ENCODE data around the gene APOL3. TPM values are rescaled to one million over a fixed set of nuclear protein-coding genes. Genes with fewer than 3 reads are reported as not detected.
"Not testable (repeated sequence)": the region's sequence is repeated elsewhere in the genome, so short reads cannot be mapped to it uniquely, and the experiment has no call there.

APOL3 gene
- total RNA-seq, 2 donors from 2014 or later, result 11.2 to 22.4 TPM

GRCh38 chr22:36201630-36202319, 41.2 kb upstream of the APOL3 start, which contains the start of gene APOL4:
Gene APOL4, minus strand, starts transcription at chr22:36201809. Its CDS starts 75 bp downstream, at chr22:36201734.
- no peaks in the 10 kb centered on the region for H3K27me3 ChIP-seq
- peak within 1 kb of the TSS in 1 of 4 donors; percentile 54 for H3K27ac ChIP-seq
- H3K36me3 ChIP-seq (replicated peaks in 1 of 2; ENCODE audit: insufficient read depth in 1 of 2, low read depth in 2 of 2), result no peaks in the 10 kb centered on the region
- H3K4me3 ChIP-seq, result no peak within 1 kb of the TSS
- WGBS, 2 donors, result 27 to 33% methylated on average over 9 to 10 of the region's 13 CpGs
- peak; percentile 47 to 68 (median 58) for DNase-seq
- peak; percentile 67 for ATAC-seq
- TF ChIP-seq CTCF (IDR thresholded peaks at IDR 0.05), result no peak
- no peak for TF ChIP-seq POLR2A (IDR thresholded peaks at IDR 0.05)
- H3K9me3 ChIP-seq, result no peaks in the 10 kb centered on the region
- peaks cover 19% of the 10 kb centered on the region for H3K4me1 ChIP-seq
- intact Hi-C loops (cut with DNase I), result no loop called here

DNA sequence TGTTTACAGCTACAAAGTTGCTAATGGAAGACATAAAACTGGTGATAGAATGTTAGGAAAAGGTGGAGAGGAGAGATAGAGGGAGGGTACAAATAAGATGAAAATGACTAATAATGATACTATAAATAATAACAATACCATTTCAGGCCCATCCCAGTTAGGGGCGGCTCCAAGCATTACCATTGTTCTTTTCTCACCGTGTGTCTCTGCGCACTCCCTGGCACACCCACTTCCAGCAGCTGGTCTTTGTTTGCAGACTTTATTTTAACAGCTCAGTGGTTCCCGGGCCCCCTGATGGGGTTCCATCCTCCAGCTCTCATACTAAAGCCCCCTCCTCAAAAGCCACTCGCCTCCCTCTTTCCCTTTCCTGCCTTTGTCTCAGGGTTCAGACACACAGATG, 40.5 kb upstream of the APOL3 start:
- H3K27me3 ChIP-seq; ATAC-seq; H3K4me3 ChIP-seq; DNase-seq; intact Hi-C loops (cut with DNase I); H3K27ac ChIP-seq; H3K36me3 ChIP-seq (replicated peaks in 1 of 2; ENCODE audit: insufficient read depth in 1 of 2, low read depth in 2 of 2); H3K9me3 ChIP-seq: not testable (repeated sequence)
- 48 to 83% methylated on average over 1 to 2 of the region's 5 CpGs for WGBS, 2 donors
- peaks cover 19% of the 10 kb centered on the region for H3K4me1 ChIP-seq

DNA sequence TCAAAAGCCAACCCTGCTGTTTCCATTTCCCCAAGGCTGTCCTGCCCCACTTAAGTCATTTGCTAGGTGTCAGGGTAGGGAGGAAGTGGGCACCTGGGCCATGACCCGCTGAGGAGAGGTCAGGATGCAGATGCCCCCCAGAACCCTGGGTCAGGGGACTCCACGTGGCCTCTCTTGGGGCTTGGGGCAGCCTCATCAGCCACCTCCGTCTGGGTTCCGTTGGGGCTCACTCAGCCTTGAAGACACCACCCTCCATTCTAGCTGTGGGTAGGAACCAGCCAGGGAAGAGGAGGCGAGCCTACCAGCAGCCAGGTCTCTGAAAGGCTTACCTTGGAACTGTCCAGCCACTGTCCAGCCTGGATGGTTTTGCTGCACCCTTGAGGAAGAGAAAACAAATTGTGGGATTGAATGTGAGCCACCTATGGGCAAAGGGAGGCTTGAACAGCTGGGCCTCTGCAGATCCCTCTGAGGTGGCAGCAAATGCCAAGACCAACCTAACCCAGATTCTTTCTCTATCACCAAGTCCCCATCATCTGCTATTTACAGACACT, 38.5 kb upstream of the APOL3 start:
- no peaks in the 10 kb centered on the region for H3K36me3 ChIP-seq (replicated peaks in 1 of 2; ENCODE audit: insufficient read depth in 1 of 2, low read depth in 2 of 2)
- H3K9me3 ChIP-seq, result no peaks in the 10 kb centered on the region
- no peak overlapping the region for H3K27ac ChIP-seq
- no peak for DNase-seq
- no peak overlapping the region for H3K4me3 ChIP-seq
- no peaks in the 10 kb centered on the region for H3K27me3 ChIP-seq
- intact Hi-C loops (cut with DNase I), result no loop called here
- TF ChIP-seq CTCF (IDR thresholded peaks at IDR 0.05) (no peak), POLR2A (IDR thresholded peaks at IDR 0.05) (no peak)
- 45 to 75% methylated on average over 4 to 5 of the region's 5 CpGs for WGBS, 2 donors
- H3K4me1 ChIP-seq, result peaks cover 19% of the 10 kb centered on the region
- no peak for ATAC-seq

DNA sequence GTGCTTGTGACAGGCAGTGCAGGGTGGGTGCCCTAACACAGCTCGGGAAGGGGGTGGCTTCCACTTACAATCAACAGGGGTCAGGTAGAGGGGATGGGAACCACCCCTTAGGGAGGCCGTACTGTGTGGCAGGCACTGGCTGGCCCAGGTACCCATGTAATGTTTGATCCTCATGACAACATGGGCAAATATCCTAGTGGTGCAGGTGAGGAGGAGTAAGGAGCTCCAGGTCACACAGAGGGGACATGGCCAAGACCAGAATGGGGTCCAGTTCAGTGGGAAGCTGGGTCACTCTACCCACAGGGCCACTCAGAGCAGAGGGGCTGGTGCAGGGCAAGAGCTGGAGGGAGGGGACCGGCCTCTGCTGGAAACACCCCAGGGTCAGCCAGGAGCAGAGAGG, 38.0 kb upstream of the APOL3 start:
- no peak overlapping the region for H3K4me3 ChIP-seq
- ATAC-seq (no peak), DNase-seq (no peak)
- intact Hi-C loops (cut with DNase I), result no loop called here
- H3K36me3 ChIP-seq (replicated peaks in 1 of 2; ENCODE audit: insufficient read depth in 1 of 2, low read depth in 2 of 2), result no peaks in the 10 kb centered on the region
- no peak overlapping the region for H3K27ac ChIP-seq
- no peak for TF ChIP-seq CTCF (IDR thresholded peaks at IDR 0.05)
- TF ChIP-seq POLR2A (IDR thresholded peaks at IDR 0.05), result no peak
- H3K27me3 ChIP-seq, result no peaks in the 10 kb centered on the region
- no peaks in the 10 kb centered on the region for H3K9me3 ChIP-seq
- peaks cover 19% of the 10 kb centered on the region for H3K4me1 ChIP-seq
- 83 to 87% methylated on average over 3 of the region's 3 CpGs for WGBS, 2 donors

DNA sequence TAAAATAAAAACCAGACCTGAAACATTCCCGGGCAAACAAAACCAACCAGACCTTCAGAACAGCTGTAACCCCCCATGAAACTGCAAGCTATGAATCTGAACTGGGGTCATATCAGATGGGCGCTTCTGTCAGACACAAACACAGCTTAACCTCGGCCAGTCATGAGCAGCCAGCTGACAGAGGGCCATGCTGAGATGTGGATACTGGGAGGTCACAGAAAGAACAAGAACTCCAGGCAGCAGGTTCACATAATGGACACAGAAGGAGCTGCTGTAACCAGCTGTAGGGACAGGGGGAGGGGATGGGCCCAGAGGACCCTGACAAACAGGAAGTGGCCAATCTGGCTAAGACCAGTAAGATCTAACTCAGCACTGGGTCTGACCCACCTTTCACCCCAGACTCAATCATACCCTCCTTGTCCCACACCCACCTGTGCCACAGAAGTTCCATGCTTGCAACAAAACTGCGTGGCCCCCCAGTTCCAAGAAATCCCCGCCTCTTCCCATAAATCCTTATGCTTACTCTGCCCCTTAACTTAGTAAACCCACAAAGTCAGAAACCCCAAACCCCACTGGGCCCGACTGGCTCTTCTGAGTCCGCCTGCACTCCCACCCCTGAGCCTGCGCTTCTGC, 37.1 kb upstream of the APOL3 start:
- WGBS, 2 donors, result 68 to 71% methylated on average over 8 of the region's 8 CpGs
- Histone ChIP-seq H3K4me1 (peaks cover 14% of the 10 kb centered on the region), H3K27me3 (no peaks in the 10 kb centered on the region), H3K9me3 (no peaks in the 10 kb centered on the region), H3K4me3 (no peak overlapping the region), H3K27ac (no peak overlapping the region), H3K36me3 (replicated peaks in 1 of 2; ENCODE audit: insufficient read depth in 1 of 2, low read depth in 2 of 2) (no peaks in the 10 kb centered on the region)
- no peak for ATAC-seq
- intact Hi-C loops (cut with DNase I), result no loop called here
- DNase-seq, result no peak
- TF ChIP-seq POLR2A (IDR thresholded peaks at IDR 0.05) (no peak), CTCF (IDR thresholded peaks at IDR 0.05) (no peak)
